NK-92 treated with Interleukin-12 subunit alpha and Interleukin-12 subunit beta, amount 100 ng/mL, for 24 hours (cell line): ENCODE results near the gene CNTN5.

Experiments used
- DNase-seq: peaks from one replicate; lab custom pipeline; 2025; lab: John Stamatoyannopoulos, UW

The CNTN5 gene

GRCh38 chr11:99937330-99937729, 916.6 kb downstream of the CNTN5 start:
- no peak for DNase-seq

- DNase-seq: no peak
These were observed 932.1 kb downstream of the CNTN5 start for GRCh38 chr11:99952816-99953215.

GRCh38 chr11:99960536-99960935, 939.8 kb downstream of the CNTN5 start:
- no peak for DNase-seq

GRCh38 chr11:99968336-99968735, 947.6 kb downstream of the CNTN5 start:
- DNase-seq: no peak

- no peak for DNase-seq
These were observed 953.2 kb downstream of the CNTN5 start for GRCh38 chr11:99973993-99974392.

- DNase-seq: no peak
These were observed 958.3 kb downstream of the CNTN5 start for GRCh38 chr11:99979042-99979441.

GRCh38 chr11:99987821-99988470, 967.2 kb downstream of the CNTN5 start:
- DNase-seq: no peak

GRCh38 chr11:99988471-99988837, 967.7 kb downstream of the CNTN5 start:
- DNase-seq: no peak

- DNase-seq: no peak
These were observed 983.2 kb downstream of the CNTN5 start for GRCh38 chr11:100003985-100004384.

GRCh38 chr11:100004541-100004940, 983.8 kb downstream of the CNTN5 start:
- DNase-seq: no peak

- DNase-seq: no peak
These were observed 987.7 kb downstream of the CNTN5 start for GRCh38 chr11:100008417-100008816.

- no peak for DNase-seq
These were observed 989.0 kb downstream of the CNTN5 start for GRCh38 chr11:100009728-100010127.

GRCh38 chr11:100010393-100010792, 989.6 kb downstream of the CNTN5 start:
- no peak for DNase-seq

GRCh38 chr11:100011697-100012096, 990.9 kb downstream of the CNTN5 start:
- no peak for DNase-seq

GRCh38 chr11:100013011-100013410, 992.3 kb downstream of the CNTN5 start:
- DNase-seq: no peak

- no peak for DNase-seq
These were observed 1011.2 kb downstream of the CNTN5 start for GRCh38 chr11:100031973-100032372.

- DNase-seq: no peak
These were observed 1040.3 kb downstream of the CNTN5 start for GRCh38 chr11:100061006-100061405.

GRCh38 chr11:100066399-100066798, 1045.7 kb downstream of the CNTN5 start:
- DNase-seq: no peak

- no peak for DNase-seq
These were observed 1047.4 kb downstream of the CNTN5 start for GRCh38 chr11:100068116-100068515.

- no peak for DNase-seq
These were observed 1051.4 kb downstream of the CNTN5 start for GRCh38 chr11:100072131-100072530.

- DNase-seq: no peak
These were observed 1059.6 kb downstream of the CNTN5 start for GRCh38 chr11:100080381-100080780.

GRCh38 chr11:100080821-100081220, 1060.1 kb downstream of the CNTN5 start:
- DNase-seq: no peak

- no peak for DNase-seq
These were observed 1072.9 kb downstream of the CNTN5 start for GRCh38 chr11:100093698-100094097.

- no peak for DNase-seq
These were observed 1073.5 kb downstream of the CNTN5 start for GRCh38 chr11:100094121-100094865.
